Stimulated activated CD4-positive, alpha-beta T cell treated with anti-CD3 and anti-CD28 coated beads, Interleukin-4, amount 100 ng/mL, for 4 hours (primary cell): ENCODE results near the gene MIF.
"Not testable (repeated sequence)": the region's sequence is repeated elsewhere in the genome, so short reads cannot be mapped to it uniquely, and the experiment has no call there.

Experiments
- DNase-seq, 2 experiments: peaks; one replicate each; pipeline ENCODE4 v3.0.0-alpha.2; 2020

MIF gene

DNA sequence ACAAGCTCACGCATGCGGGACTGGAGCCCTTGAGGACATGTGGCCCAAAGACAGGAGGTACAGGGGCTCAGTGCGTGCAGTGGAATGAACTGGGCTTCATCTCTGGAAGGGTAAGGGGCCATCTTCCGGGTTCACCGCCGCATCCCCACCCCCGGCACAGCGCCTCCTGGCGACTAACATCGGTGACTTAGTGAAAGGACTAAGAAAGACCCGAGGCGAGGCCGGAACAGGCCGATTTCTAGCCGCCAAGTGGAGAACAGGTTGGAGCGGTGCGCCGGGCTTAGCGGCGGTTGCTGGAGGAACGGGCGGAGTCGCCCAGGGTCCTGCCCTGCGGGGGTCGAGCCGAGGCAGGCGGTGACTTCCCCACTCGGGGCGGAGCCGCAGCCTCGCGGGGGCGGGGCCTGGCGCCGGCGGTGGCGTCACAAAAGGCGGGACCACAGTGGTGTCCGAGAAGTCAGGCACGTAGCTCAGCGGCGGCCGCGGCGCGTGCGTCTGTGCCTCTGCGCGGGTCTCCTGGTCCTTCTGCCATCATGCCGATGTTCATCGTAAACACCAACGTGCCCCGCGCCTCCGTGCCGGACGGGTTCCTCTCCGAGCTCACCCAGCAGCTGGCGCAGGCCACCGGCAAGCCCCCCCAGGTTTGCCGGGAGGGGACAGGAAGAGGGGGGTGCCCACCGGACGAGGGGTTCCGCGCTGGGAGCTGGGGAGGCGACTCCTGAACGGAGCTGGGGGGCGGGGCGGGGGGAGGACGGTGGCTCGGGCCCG is at the start of gene MIF:
TSS of gene MIF (plus strand) at position 439 of the 765 bp plus-strand sequence. CDS start at position 531, 92 bp downstream.
- peak; percentile 95 to 97 for DNase-seq

DNA sequence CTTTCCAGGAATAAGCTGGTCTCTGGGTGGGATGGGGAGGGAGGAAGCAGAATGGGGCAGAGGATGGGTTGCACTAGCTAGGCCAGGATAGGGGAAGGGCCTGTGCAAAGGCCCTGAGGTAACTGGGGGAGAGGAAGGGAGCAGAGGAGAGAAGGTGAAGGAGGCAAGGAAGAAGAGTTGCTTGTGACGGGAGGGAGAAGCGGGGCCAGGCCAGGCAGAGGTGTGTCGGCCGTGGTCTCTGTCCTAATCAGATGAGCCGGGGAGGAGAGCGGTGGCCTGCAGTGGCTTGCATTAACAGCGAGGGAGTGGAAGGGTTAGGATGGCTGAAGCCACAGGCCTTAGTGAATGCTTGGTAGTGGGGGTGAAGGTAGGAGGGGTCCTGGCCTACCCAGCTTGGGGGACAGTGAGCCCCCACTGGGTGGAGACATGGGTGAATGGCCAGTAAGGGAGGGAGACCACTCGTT is 49.4 kb upstream of the MIF start:
- no peak for DNase-seq

DNA sequence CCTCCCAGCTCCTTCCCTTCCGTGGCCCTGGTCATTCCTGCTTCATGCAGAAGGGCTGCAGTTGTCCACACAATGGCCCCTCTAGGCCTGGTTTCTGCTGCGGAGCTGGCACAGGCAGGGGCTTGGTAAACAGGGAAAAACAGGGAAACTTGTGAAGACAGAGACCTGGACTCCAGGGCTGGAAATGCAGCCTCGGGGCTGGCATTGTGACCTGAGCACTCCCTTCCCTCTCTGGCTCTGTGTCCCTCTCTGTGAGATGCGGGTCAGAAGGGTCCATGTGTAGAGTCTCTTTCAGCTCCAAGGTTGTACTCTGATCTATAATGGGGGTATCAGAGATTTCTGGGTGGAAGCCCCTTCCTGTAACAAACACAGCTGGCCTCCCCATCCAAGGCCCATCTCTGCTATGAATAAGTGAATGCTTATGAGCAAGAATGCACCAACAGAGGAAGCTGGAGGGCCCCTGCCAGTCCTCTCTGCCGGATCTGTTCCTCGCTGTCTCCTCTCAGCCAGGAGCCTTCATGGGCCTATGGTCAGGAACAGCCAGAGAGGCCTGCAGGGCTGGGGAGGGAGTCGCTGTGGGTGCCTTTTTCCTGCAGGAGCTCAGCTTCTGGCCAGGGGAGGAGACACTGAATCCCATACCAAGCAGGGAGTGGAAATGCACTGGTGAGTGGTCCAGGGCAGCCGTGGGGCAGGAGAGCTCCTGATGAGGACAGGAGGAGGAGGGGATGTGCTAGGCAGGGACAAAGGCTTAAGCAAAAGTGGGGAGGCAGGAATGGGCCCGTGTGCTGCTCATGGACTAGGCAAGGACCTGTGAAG is 48.7 kb upstream of the MIF start:
- no peak for DNase-seq

DNA sequence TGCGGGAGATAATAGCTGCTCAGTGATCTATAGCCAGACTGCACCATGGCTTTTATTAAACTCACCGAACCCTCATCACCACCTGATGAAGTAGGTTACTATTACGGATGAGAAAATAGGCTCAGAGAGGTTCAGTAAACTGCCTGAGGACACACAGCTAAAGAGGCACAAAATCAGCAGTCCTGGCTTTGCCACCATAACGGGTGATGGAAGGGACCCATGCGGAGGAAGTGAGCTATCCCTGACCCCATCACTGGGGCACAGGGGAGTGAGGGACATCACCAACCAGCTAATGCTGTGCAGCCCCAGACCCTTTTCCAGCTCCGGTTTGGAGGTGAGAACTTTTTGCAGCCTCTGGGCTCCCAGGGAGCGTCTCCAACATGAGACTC is 48.1 kb upstream of the MIF start:
- DNase-seq: no peak

DNA sequence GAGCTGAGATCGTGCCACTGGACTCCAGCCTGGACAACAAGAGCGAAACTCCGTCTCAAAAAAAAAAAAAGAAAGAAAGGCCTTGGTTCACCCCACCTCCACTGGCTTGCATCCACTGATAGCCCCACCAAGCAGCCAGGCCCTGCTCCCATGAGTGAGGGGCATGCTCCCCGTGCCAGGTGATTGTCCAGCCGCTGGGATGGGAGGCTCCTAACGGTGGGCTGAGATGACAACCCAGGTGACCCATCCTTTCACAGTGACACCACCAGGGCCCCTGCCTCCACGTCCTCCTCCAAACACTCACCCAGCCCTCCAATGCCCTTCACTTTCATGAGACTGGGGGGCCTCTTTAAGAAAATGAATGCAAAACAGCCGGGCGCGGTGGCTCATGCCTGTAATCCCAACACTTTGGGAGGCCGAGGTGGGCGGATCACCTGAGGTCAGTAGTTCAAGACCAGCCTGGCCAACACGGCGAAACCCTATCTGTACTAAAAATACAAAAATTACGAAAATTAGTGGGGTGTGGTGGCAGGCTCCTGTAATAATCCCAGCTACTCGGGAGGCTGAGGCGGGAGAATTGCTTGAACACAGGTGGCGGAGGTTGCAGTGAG is 46.8 kb upstream of the MIF start:
- no peak for DNase-seq

- no peak for DNase-seq
These were observed 46.0 kb upstream of the MIF start for GRCh38 chr22:23847991-23848864.

GRCh38 chr22:23849009-23850006 is 44.9 kb upstream of the MIF start:
- DNase-seq: peak; percentile 77 to 90

- no peak for DNase-seq
These were observed 44.0 kb upstream of the MIF start for GRCh38 chr22:23850136-23850611.

DNA sequence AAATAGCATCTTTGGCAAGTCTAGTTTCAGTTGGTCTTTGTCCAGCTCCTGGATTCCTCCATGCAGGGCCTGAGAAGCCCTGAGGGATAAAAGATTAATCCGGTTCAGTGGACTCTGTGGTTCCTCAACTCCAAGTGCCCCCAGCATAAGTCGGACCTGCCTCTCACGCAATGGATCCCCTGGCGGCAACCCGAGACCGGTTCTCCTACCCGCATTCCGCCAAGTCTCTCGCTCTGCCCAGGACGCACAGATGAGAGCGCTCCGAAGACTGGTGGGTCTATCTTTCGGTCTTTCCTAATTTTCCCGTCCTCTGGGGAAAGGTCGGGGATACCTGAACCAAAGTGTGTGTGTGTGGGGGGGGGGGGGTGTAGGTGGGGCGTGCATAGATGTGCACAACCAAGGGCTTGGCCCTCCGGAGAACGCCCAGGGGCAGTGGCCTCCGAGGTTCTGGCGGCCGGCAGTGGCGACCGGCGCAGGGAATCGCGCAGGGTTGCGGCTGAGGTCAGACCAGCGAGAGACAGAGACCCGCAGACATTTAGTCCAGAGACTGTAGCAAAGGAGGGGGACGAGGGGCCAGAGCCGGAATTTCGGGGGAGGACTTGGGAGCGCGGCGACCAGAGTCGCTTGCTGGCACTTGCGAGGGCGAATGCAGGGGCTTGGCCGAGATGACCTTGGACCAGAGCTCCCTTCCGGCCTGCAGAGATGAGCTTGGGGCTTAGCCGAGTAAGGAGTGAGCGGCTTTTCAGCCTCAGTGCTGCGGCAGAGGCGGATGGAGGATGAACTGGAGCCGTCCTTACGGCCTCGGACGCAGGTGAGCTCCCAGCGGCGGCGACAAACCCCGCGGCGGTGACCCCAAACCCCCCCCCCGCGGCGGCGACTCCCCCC is 37.2 kb upstream of the MIF start:
- no peak for DNase-seq

DNA sequence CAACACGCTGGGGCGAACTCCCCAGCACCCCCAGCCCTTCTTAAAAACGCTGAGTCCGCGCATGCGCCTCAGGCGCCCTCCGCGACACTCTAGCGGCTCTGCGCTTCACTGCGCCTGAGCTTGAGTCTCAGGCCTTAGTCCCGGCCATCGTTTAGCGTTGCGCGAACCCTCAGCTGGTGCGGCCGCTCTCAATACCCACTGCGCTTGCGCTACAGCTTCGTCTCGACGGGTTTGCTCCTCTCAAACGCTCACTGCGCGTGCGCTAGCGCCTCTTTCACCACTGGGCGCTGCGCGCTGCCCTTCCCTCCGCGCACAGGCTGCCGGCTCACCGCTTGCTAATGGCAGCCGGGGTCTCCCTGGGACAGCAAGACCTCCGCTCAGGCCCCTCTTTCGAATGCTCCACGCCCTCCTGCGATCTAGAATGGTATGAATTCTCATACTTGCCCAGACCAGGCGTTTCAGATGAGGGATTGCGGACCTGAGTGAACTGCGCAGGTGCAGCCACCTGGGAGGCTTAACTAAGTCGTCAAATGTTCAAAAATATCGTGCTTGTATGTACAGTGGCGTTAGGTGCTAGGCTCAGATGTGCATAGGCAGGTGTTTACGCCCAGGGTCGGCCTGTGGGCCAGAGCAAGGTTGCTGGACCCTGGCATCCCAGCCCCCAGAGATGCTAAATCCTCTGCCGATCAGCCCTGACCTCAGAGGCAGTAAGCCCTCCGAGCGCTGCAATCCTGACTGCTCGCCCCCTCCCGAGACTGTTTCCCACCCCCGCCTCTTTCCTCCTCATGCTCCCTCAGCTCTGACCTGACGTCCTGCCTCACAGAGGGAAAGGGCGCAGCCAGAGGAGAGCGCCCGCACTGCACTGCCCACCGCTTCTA is 36.3 kb upstream of the MIF start, which contains the start of gene SLC2A11:
TSS of gene SLC2A11 (plus strand) at position 270 of the 878 bp plus-strand sequence. CDS start at position 395, 125 bp downstream.
- peak; percentile 91 for DNase-seq

DNA sequence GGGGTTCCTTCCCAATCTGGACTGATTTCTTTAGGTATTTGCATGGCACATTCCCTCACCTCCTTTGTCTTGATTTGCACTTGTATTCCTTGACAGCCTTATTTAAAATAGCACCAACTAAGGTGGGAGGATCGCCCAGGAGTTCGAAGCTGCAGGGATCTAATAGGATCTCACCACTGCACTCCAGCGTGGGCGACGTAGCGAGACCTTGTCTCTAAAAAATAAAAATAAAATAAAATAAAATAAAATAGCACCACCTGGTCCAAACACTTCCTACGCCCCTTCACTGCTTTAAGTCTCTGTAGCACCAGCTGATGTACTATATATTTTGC is 35.7 kb upstream of the MIF start:
- DNase-seq: no peak

- DNase-seq: no peak
These were observed 35.0 kb upstream of the MIF start for GRCh38 chr22:23859201-23859600.

DNA sequence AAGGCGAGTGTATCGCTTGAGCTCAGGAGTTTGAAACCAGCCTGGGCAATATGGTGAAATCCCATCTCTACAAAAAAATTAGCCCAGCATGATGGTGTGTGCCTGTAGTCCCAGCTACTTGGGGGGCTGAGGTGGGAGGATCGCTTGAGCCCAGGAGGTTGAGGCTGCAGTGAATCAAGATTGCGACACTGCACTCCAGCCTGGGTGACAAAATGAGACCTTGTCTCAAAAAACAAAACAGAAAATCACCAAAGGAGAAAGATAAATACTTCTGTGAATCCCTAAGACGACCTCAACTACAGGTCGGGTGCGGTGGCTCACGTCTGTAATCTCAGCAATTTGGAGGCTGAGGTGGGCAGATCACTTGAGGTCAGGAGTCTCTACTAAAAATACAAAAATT is 34.0 kb upstream of the MIF start:
- not testable (repeated sequence) for DNase-seq

GRCh38 chr22:23862103-23862502 is 32.1 kb upstream of the MIF start:
- DNase-seq: no peak

DNA sequence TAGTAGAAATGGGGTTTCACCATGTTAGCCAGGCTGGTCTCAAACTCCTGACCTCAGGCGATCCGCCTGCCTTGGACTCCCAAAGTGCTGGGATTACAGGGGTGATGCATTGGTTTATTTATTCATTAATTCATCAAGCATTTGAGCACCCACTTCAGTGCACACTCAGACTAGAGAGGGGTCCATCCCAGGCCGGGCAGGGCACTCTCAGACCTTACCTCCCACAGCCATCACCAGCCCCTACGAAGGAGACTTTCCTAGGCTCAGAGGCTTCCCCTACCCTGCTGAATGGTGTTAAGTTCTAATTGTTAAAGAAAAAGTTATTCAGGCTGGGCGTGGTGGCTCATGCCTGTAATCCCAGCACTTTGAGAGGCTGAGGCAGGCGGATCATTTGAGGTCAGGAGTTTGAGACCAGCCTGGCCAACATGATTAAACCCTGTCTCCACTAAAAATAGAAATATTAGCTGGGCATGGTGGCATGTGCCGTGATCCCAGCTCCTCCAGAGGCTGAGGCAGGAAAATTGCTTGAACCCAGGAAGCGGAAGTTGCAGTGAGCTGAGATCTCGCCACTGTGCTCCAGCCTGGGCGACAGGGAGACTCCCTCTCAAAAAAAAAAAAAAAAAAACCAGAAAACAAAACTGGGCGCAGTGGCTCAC is 29.6 kb upstream of the MIF start:
- DNase-seq: not testable (repeated sequence)

- DNase-seq: no peak
These were observed 25.6 kb upstream of the MIF start for GRCh38 chr22:23868580-23868979.

DNA sequence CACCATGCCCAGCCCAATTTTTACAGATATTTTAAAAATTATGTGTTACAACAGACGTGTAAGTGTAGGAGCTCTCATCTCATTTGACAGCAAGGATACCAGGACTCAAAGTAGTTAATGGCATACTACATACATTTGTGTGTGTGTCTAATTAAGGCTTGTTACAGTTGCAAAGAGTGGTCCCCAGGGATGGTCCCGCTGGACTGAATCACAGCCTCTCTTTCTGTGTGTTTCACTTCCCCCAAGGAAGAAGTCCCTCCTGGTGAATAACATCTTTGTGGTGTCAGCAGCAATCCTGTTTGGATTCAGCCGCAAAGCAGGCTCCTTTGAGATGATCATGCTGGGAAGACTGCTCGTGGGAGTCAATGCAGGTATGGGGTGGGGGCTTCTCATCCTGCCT is 19.3 kb upstream of the MIF start:
- DNase-seq: no peak

GRCh38 chr22:23875801-23876200 is 18.4 kb upstream of the MIF start:
- DNase-seq: no peak
